WI38 (cell line): ENCODE data around the gene FSTL4.

ENCODE experiments used
- H3K4me3 ChIP-seq: 2 replicates; pipeline ENCODE4 v1.5.1; 2011; ENCODE audit warnings: low read depth, mild to moderate bottlenecking, control low read depth, low read length
- TF ChIP-seq, protein P1 (sequence below): IDR thresholded peaks from 2 replicates; pipeline ENCODE4 v1.5.1; 2012; ENCODE audit warnings: low read depth, mild to moderate bottlenecking, control low read depth, low read length

The FSTL4 gene

GRCh38 chr5:133266527-133266878 lies 345.8 kb downstream of the FSTL4 start:
- H3K4me3 ChIP-seq: no peak overlapping the region
- TF ChIP-seq, protein P1, sequence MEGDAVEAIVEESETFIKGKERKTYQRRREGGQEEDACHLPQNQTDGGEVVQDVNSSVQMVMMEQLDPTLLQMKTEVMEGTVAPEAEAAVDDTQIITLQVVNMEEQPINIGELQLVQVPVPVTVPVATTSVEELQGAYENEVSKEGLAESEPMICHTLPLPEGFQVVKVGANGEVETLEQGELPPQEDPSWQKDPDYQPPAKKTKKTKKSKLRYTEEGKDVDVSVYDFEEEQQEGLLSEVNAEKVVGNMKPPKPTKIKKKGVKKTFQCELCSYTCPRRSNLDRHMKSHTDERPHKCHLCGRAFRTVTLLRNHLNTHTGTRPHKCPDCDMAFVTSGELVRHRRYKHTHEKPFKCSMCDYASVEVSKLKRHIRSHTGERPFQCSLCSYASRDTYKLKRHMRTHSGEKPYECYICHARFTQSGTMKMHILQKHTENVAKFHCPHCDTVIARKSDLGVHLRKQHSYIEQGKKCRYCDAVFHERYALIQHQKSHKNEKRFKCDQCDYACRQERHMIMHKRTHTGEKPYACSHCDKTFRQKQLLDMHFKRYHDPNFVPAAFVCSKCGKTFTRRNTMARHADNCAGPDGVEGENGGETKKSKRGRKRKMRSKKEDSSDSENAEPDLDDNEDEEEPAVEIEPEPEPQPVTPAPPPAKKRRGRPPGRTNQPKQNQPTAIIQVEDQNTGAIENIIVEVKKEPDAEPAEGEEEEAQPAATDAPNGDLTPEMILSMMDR: no peak

DNA sequence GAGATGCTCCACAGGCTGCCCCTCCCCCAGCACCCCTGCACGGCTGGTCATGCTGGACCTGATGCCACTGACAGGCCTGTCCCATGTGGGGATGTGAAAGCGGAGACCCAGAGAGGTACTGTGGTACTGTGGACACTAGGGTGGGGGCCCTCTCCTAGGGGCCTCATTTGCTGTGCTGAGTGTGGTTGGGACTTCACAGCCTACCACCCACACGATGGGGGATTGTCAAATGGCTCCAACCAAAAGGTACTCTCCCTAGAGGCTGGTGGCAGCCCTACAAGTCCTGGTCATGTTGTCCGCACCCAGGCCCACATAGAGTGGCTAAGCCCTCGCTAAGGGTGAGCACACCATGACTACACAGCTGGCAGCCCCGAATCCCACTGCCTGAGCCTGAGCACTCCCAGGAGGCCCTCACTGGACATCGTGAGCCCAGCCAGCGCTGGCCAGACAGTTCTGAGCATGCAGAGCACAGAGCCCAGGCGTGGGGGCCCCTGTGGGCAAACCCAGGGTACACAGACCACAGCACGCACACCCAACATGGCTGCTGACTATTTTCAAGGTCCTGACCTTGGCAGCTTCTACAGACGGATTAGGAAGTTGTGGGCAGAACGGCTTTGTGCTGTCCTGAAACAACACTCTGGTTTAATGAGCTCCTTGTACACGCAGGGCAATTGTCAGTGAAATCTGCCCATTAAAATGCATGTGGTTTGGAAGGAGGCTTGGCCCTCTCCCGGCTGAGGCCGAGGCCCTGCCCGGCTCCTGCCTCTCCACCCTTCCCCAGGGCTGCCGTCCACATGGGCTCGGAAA lies 346.4 kb downstream of the FSTL4 start:
- no peak overlapping the region for H3K4me3 ChIP-seq

GRCh38 chr5:133265257-133265656 lies 347.1 kb downstream of the FSTL4 start:
- H3K4me3 ChIP-seq: no peak overlapping the region
- TF ChIP-seq, protein P1: no peak

More for the DNA sequence above, 346.4 kb downstream of the FSTL4 start:
- TF ChIP-seq, protein P1: no peak

DNA sequence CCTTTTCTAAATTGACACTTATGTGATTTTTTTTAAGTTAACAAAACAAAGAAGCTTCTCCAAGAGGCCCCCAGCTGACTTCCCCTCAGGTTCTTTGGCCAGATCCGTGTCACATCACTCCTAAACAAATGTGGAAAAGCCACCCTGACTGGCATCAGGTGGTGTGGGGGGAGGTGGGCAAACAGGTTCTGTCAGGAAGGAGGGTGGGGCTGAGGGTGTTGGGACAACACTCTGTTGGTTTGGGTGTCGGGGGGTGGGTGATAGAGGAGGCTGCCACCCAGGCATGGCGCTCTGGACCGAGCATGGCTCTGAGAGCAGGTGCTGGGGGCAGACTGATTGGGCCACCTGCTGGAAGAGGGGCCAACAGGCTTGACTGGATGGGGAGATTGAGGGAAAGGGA lies 349.7 kb downstream of the FSTL4 start:
- TF ChIP-seq, protein P1: no peak
- no peak overlapping the region for H3K4me3 ChIP-seq

- TF ChIP-seq, protein P1: no peak
- no peak overlapping the region for H3K4me3 ChIP-seq
Observed at GRCh38 chr5:133261993-133262392, 350.3 kb downstream of the FSTL4 start.

GRCh38 chr5:133260715-133261114 lies 351.6 kb downstream of the FSTL4 start:
- no peak overlapping the region for H3K4me3 ChIP-seq
- TF ChIP-seq, protein P1: no peak

- no peak overlapping the region for H3K4me3 ChIP-seq
- TF ChIP-seq, protein P1: no peak
Observed at GRCh38 chr5:133259199-133259997, 352.9 kb downstream of the FSTL4 start.
